HEK293 (cell line): ENCODE data around the gene TBP.

ENCODE experiments used
- KLF16 ChIP-seq: fragments of 450-650 bp; formaldehyde crosslinking; IDR thresholded peaks from 2 replicates; pipeline ENCODE4 v1.5.1; 2017; ENCODE audit warnings: missing biosample characterization, missing genetic modification characterization
- KLF9 ChIP-seq: fragments of 450-650 bp; formaldehyde crosslinking; IDR thresholded peaks from 2 replicates; pipeline ENCODE4 v1.5.1; 2016; ENCODE audit warnings: missing biosample characterization, missing genetic modification characterization, low read depth
- SCRT2 ChIP-seq: fragments of 450-650 bp; formaldehyde crosslinking; IDR thresholded peaks from 2 replicates; pipeline ENCODE4 v1.5.1; 2016; ENCODE audit warnings: missing biosample characterization, missing genetic modification characterization
- YY1 ChIP-seq: fragments of 450-650 bp; formaldehyde crosslinking; IDR thresholded peaks from 2 replicates; pipeline ENCODE4 v1.5.1; 2018; ENCODE audit warnings: missing biosample characterization, missing genetic modification characterization
- ZBTB20 ChIP-seq: fragments of 450-650 bp; formaldehyde crosslinking; IDR thresholded peaks from 2 replicates; pipeline ENCODE4 v1.5.1; 2016; ENCODE audit warnings: missing biosample characterization, missing genetic modification characterization
- ZNF140 ChIP-seq: fragments of 450-650 bp; formaldehyde crosslinking; IDR thresholded peaks from 2 replicates; pipeline ENCODE4 v1.5.1; 2016; ENCODE audit warnings: missing biosample characterization, missing genetic modification characterization
- ZNF146 ChIP-seq: fragments of 450-650 bp; formaldehyde crosslinking; IDR thresholded peaks from 2 replicates; pipeline ENCODE4 v1.5.1; 2016; ENCODE audit warnings: missing biosample characterization, missing genetic modification characterization
- ZNF175 ChIP-seq: fragments of 450-650 bp; formaldehyde crosslinking; IDR thresholded peaks from 2 replicates; pipeline ENCODE4 v1.5.1; 2016; ENCODE audit warnings: missing biosample characterization, missing genetic modification characterization
- ZNF211 ChIP-seq: fragments of 450-650 bp; formaldehyde crosslinking; IDR thresholded peaks from 2 replicates; pipeline ENCODE4 v1.5.1; 2016; ENCODE audit warnings: low read depth, missing biosample characterization, missing genetic modification characterization
- ZNF221 ChIP-seq: fragments of 450-650 bp; formaldehyde crosslinking; IDR thresholded peaks from 2 replicates; pipeline ENCODE4 v1.5.1; 2017; ENCODE audit warnings: missing biosample characterization, missing genetic modification characterization, borderline replicate concordance
- ZNF292 ChIP-seq: fragments of 450-650 bp; formaldehyde crosslinking; IDR thresholded peaks from 2 replicates; pipeline ENCODE4 v1.5.1; 2016; ENCODE audit warnings: low read depth, missing biosample characterization, missing genetic modification characterization, borderline replicate concordance
- ZNF350 ChIP-seq: fragments of 450-650 bp; formaldehyde crosslinking; IDR thresholded peaks from 2 replicates; pipeline ENCODE4 v1.5.0; 2017; ENCODE audit warnings: missing biosample characterization, mild to moderate bottlenecking, missing genetic modification characterization
- ZNF366 ChIP-seq: fragments of 450-650 bp; formaldehyde crosslinking; conservative IDR thresholded peaks from 2 replicates; pipeline ENCODE4 v1.5.1; 2016; ENCODE audit warnings: missing biosample characterization, missing genetic modification characterization
- ZNF398 ChIP-seq: fragments of 450-650 bp; formaldehyde crosslinking; IDR thresholded peaks from 2 replicates; pipeline ENCODE4 v1.5.1; 2017; ENCODE audit warnings: missing biosample characterization, missing genetic modification characterization
- ZNF423 ChIP-seq: fragments of 450-650 bp; formaldehyde crosslinking; IDR thresholded peaks from 2 replicates; pipeline ENCODE4 v1.5.1; 2016; ENCODE audit warnings: missing biosample characterization, missing genetic modification characterization
- ZNF560 ChIP-seq: fragments of 450-650 bp; formaldehyde crosslinking; IDR thresholded peaks from 2 replicates; pipeline ENCODE4 v1.5.1; 2017; ENCODE audit warnings: missing biosample characterization, missing genetic modification characterization, borderline replicate concordance
- ZNF585B ChIP-seq: fragments of 450-650 bp; formaldehyde crosslinking; IDR thresholded peaks from 2 replicates; pipeline ENCODE4 v1.5.1; 2016; ENCODE audit warnings: missing biosample characterization, missing genetic modification characterization
- ZNF610 ChIP-seq: fragments of 450-650 bp; formaldehyde crosslinking; IDR thresholded peaks from 2 replicates; pipeline ENCODE4 v1.5.1; 2016; ENCODE audit warnings: missing biosample characterization, missing genetic modification characterization, borderline replicate concordance
- ZNF670 ChIP-seq: fragments of 450-650 bp; formaldehyde crosslinking; IDR thresholded peaks from 2 replicates; pipeline ENCODE4 v1.5.1; 2016; ENCODE audit warnings: missing biosample characterization, missing genetic modification characterization, low read depth
- ZNF704 ChIP-seq: fragments of 450-650 bp; formaldehyde crosslinking; IDR thresholded peaks from 2 replicates; pipeline ENCODE4 v1.5.1; 2016; ENCODE audit warnings: missing biosample characterization, missing genetic modification characterization
- ZNF76 ChIP-seq: fragments of 450-650 bp; formaldehyde crosslinking; IDR thresholded peaks from 2 replicates; pipeline ENCODE4; 2016; ENCODE audit warnings: low read depth, missing biosample characterization, missing genetic modification characterization, borderline replicate concordance
- ZNF791 ChIP-seq: fragments of 450-650 bp; formaldehyde crosslinking; IDR thresholded peaks from 2 replicates; pipeline ENCODE4 v1.5.1; 2016; ENCODE audit warnings: missing biosample characterization, missing genetic modification characterization
- ZSCAN4 ChIP-seq: fragments of 450-650 bp; formaldehyde crosslinking; IDR thresholded peaks from 2 replicates; pipeline ENCODE4 v1.5.1; 2017; ENCODE audit warnings: missing biosample characterization, missing genetic modification characterization
- TF ChIP-seq, protein P1 (sequence below): fragments of 450-650 bp; formaldehyde crosslinking; IDR thresholded peaks from 2 replicates; pipeline ENCODE4 v1.5.1; 2016; ENCODE audit warnings: missing biosample characterization, missing genetic modification characterization
- TF ChIP-seq, protein P2 (sequence below): fragments of 450-650 bp; formaldehyde crosslinking; IDR thresholded peaks from 2 replicates; pipeline ENCODE4 v1.5.1; 2016; ENCODE audit warnings: missing biosample characterization, missing genetic modification characterization, low read depth
- TF ChIP-seq, protein P3 (sequence below): fragments of 450-650 bp; formaldehyde crosslinking; IDR thresholded peaks from 2 replicates; pipeline ENCODE4 v1.5.1; 2016; ENCODE audit warnings: missing biosample characterization, missing genetic modification characterization

TBP gene

GRCh38 chr6:170552765-170553533 is 1.2 kb upstream of the TBP start, which contains the start of gene PSMB1 (continued):
- TF ChIP-seq ZNF610 (tag by site-specific recombination), result no peak
- TF ChIP-seq ZBTB20 (tag by site-specific recombination), result no peak; the same call in 1 of the 2 replicates
- TF ChIP-seq ZNF791 (tag by site-specific recombination), result no peak
- TF ChIP-seq ZNF366 (tag by site-specific recombination), result no peak
- no peak for TF ChIP-seq ZNF76 (tag by site-specific recombination)
- no peak for TF ChIP-seq ZNF146 (tag by site-specific recombination)
- TF ChIP-seq, protein P1, sequence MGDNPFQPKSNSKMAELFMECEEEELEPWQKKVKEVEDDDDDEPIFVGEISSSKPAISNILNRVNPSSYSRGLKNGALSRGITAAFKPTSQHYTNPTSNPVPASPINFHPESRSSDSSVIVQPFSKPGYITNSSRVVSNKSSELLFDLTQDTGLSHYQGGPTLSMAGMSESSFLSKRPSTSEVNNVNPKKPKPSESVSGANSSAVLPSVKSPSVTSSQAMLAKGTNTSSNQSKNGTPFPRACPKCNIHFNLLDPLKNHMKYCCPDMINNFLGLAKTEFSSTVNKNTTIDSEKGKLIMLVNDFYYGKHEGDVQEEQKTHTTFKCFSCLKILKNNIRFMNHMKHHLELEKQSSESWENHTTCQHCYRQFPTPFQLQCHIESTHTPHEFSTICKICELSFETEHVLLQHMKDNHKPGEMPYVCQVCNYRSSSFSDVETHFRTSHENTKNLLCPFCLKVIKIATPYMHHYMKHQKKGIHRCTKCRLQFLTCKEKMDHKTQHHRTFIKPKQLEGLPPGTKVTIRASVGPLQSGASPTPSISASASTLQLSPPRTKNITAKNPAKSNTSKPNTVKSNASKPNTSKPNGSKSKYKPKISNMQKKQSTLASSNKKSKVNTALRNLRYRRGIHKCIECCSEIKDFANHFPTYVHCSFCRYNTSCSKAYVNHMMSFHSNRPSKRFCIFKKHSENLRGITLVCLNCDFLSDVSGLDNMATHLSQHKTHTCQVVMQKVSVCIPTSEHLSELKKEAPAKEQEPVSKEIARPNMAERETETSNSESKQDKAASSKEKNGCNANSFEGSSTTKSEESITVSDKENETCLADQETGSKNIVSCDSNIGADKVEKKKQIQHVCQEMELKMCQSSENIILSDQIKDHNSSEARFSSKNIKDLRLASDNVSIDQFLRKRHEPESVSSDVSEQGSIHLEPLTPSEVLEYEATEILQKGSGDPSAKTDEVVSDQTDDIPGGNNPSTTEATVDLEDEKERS (tag by site-specific recombination), result no peak
- no peak for TF ChIP-seq ZNF704
- TF ChIP-seq ZNF560 (tag by site-specific recombination), result no peak
- no peak for TF ChIP-seq ZNF292 (tag by site-specific recombination)
- no peak for TF ChIP-seq ZNF585B (tag by site-specific recombination)
- no peak for TF ChIP-seq ZNF140 (tag by site-specific recombination)
- no peak for TF ChIP-seq ZNF350 (tag by site-specific recombination)
- peak; percentile 51; the same call in 1 of the 2 replicates for TF ChIP-seq KLF16 (tag by site-specific recombination)
- TF ChIP-seq, protein P2, sequence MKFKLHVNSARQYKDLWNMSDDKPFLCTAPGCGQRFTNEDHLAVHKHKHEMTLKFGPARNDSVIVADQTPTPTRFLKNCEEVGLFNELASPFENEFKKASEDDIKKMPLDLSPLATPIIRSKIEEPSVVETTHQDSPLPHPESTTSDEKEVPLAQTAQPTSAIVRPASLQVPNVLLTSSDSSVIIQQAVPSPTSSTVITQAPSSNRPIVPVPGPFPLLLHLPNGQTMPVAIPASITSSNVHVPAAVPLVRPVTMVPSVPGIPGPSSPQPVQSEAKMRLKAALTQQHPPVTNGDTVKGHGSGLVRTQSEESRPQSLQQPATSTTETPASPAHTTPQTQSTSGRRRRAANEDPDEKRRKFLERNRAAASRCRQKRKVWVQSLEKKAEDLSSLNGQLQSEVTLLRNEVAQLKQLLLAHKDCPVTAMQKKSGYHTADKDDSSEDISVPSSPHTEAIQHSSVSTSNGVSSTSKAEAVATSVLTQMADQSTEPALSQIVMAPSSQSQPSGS (tag by site-specific recombination), result no peak
- TF ChIP-seq ZNF423 (tag by site-specific recombination), result no peak
- no peak for TF ChIP-seq SCRT2 (tag by site-specific recombination)
- TF ChIP-seq KLF9 (tag by site-specific recombination), result no peak
- TF ChIP-seq ZNF398 (tag by site-specific recombination), result no peak
- 0 out of 2 replicates have a peak, but pooled peaks have one; percentile 19 for TF ChIP-seq ZNF221 (tag by site-specific recombination)
- no peak for TF ChIP-seq ZSCAN4 (tag by site-specific recombination)
- TF ChIP-seq, protein P3, sequence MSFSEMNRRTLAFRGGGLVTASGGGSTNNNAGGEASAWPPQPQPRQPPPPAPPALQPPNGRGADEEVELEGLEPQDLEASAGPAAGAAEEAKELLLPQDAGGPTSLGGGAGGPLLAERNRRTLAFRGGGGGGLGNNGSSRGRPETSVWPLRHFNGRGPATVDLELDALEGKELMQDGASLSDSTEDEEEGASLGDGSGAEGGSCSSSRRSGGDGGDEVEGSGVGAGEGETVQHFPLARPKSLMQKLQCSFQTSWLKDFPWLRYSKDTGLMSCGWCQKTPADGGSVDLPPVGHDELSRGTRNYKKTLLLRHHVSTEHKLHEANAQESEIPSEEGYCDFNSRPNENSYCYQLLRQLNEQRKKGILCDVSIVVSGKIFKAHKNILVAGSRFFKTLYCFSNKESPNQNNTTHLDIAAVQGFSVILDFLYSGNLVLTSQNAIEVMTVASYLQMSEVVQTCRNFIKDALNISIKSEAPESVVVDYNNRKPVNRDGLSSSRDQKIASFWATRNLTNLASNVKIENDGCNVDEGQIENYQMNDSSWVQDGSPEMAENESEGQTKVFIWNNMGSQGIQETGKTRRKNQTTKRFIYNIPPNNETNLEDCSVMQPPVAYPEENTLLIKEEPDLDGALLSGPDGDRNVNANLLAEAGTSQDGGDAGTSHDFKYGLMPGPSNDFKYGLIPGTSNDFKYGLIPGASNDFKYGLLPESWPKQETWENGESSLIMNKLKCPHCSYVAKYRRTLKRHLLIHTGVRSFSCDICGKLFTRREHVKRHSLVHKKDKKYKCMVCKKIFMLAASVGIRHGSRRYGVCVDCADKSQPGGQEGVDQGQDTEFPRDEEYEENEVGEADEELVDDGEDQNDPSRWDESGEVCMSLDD (tag by site-specific recombination), result no peak
- TF ChIP-seq ZNF670 (tag by site-specific recombination), result no peak
- no peak for TF ChIP-seq ZNF211 (tag by site-specific recombination)
- TF ChIP-seq ZNF175, result no peak
- peak; percentile 90 for TF ChIP-seq YY1 (tag by site-specific recombination)
